B cell (primary cell): ENCODE data around the gene PANK3.

ENCODE experiments used
- CTCF ChIP-seq: fragments of 200-600 bp; IDR thresholded peaks from one replicate; pipeline ENCODE4 v1.8.0; 2022; ENCODE audit warnings: antibody characterized with exemption, mild to moderate bottlenecking
- EZH2 ChIP-seq: IDR thresholded peaks from 2 replicates; pipeline ENCODE4 v1.6.1; 2012; ENCODE audit warnings: borderline replicate concordance, low read depth, mild to moderate bottlenecking, moderate library complexity, low read length; ENCODE audit not compliant: insufficient read depth, poor library complexity, severe bottlenecking

GRCh38 chr5:168613396-168613795, 34.2 kb upstream of the PANK3 start:
- TF ChIP-seq CTCF (no peak), EZH2 (no peak)
